ENCODE data around the gene GKN2.

DNA sequence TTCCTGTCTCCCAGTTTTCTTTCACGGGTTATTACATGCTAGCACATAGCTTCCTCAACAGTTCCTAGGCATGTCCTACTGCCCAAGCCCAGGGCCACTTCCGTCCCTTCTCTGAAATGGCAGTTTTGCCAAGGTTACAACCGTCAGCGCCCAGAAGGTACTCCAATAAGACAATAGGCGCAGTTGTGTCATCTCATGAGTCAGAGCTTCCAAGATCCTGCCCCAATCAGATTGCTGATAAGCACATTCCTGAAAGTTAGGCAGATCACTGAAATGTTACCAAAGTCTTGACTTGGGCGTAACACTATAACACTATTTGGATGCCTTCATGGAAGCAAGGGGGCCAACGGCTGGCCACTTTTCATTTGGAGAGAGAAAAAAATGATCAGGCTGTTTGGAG lies 34.2 kb downstream of the GKN2 start:
- TF ChIP-seq, protein P1, sequence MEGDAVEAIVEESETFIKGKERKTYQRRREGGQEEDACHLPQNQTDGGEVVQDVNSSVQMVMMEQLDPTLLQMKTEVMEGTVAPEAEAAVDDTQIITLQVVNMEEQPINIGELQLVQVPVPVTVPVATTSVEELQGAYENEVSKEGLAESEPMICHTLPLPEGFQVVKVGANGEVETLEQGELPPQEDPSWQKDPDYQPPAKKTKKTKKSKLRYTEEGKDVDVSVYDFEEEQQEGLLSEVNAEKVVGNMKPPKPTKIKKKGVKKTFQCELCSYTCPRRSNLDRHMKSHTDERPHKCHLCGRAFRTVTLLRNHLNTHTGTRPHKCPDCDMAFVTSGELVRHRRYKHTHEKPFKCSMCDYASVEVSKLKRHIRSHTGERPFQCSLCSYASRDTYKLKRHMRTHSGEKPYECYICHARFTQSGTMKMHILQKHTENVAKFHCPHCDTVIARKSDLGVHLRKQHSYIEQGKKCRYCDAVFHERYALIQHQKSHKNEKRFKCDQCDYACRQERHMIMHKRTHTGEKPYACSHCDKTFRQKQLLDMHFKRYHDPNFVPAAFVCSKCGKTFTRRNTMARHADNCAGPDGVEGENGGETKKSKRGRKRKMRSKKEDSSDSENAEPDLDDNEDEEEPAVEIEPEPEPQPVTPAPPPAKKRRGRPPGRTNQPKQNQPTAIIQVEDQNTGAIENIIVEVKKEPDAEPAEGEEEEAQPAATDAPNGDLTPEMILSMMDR (conservative IDR thresholded peaks at IDR 0.05): no peak
- TF ChIP-seq EZH2 (IDR thresholded peaks at IDR 0.05; ENCODE audit: low read depth): no peak

Data from PC-9 (cell line).